ENCODE measurements around the gene MARCHF5. TPM values are rescaled to one million over a fixed set of nuclear protein-coding genes. Genes with fewer than 3 reads are reported as not detected.
A peak's percentile ranks its signal among the peaks of the same experiment; 100 is the strongest.
"Not testable (repeated sequence)": the region's sequence is repeated elsewhere in the genome, so short reads cannot be mapped to it uniquely, and the experiment has no call there.

MARCHF5 gene
- total RNA-seq, 1 experiment from 2014 or later, result 59.1 TPM

GRCh38 chr10:92328993-92329392 is 38.0 kb downstream of the MARCHF5 start (continued):
- TF ChIP-seq TCF7L2 (IDR thresholded peaks at IDR 0.05; ENCODE audit: borderline replicate concordance, extremely low read depth, insufficient read depth, insufficient read length) (no peak), EZH2 (IDR thresholded peaks at IDR 0.05) (no peak)

GRCh38 chr10:92329927-92330326 is 39.0 kb downstream of the MARCHF5 start:
- H3K9me2 ChIP-seq (ENCODE audit: insufficient read depth); H3K36me3 ChIP-seq (ENCODE audit: control insufficient read depth in 1 of 2, insufficient read depth in 2 of 2, low read length in 2 of 2); BruUV-seq (replicated peaks); H2AFZ ChIP-seq (ENCODE audit: low read depth, low read length, poor library complexity, severe bottlenecking); POLR2A ChIA-PET; H3K27me3 ChIP-seq (ENCODE audit: insufficient read depth, low read length); H4K20me1 ChIP-seq (ENCODE audit: insufficient read depth); H3K9me3 ChIP-seq (ENCODE audit: control insufficient read depth in 1 of 2, insufficient read depth in 1 of 2, low read depth in 1 of 2, low read length in 2 of 2); CTCF ChIA-PET: not testable (repeated sequence)
- Histone ChIP-seq H3K4me3 (replicated peaks in 1 of 2; ENCODE audit: low read depth in 1 of 2, low read length in 2 of 2) (peak overlapping the region in 1 of 2 experiments; percentile 32; a peak in 2 of 4 replicates), H3K4me1 (ENCODE audit: control insufficient read depth in 1 of 2, insufficient read depth in 2 of 2, low read length in 2 of 2) (peaks cover 21 to 39% of the 10 kb centered on the region in 2 experiments), H3K9ac (ENCODE audit: low read length) (peak overlapping the region; percentile 34), H3K79me2 (ENCODE audit: insufficient read depth, low read length) (peaks cover 84% of the 10 kb centered on the region), H3K4me2 (ENCODE audit: low read length) (peak overlapping the region; percentile 53), H3K27ac (ENCODE audit: low read depth, low read length) (peak overlapping the region; percentile 42; the same call in 1 of the 2 replicates)
- RAD21 ChIA-PET (ENCODE audit: low non-redundant PET in 1 of 2, low total read pairs in 2 of 2, uncharacterized antibody in 2 of 2, unreplicated experiment in 2 of 2), result interaction anchor here in 1 of 2 experiments (0.6 kb wide), 1 partner anchor 266 kb away, joined by 7 read pairs; no protein-coding TSS in a partner anchor
- intact Hi-C loops (cut with micrococcal nuclease), result loop anchor here (5.0 kb wide), 1 partner anchor 38 kb away; the partner anchor contains the start of genes CPEB3 and MARCHF5
- peak; percentile 72 for DNase-seq (ENCODE audit: low read depth, low spot score)
- TF ChIP-seq FOSL1 (IDR thresholded peaks at IDR 0.05; ENCODE audit: low read depth), result peak; percentile 64
- peak; percentile 66; the same call in 1 of the 2 replicates for TF ChIP-seq CBX3 (IDR thresholded peaks at IDR 0.05; ENCODE audit: low read depth)
- peak; percentile 34; the same call in 1 of the 2 replicates for TF ChIP-seq POLR2AphosphoS5 (IDR thresholded peaks at IDR 0.05; ENCODE audit: low read depth, low read length)
- TF ChIP-seq SP1 (IDR thresholded peaks at IDR 0.05; ENCODE audit: low read depth), result peak; percentile 68
- peak; percentile 2; the same call in 1 of the 2 replicates for TF ChIP-seq RAD21 (IDR thresholded peaks at IDR 0.05; ENCODE audit: low read depth)
- TF ChIP-seq CEBPB (IDR thresholded peaks at IDR 0.05; ENCODE audit: low read depth), result peak; percentile 14; the same call in 1 of the 2 replicates
- ATAC-seq, result peak; percentile 97

- Histone ChIP-seq H3K36me3 (ENCODE audit: control insufficient read depth in 1 of 2, insufficient read depth in 2 of 2, low read length in 2 of 2) (peaks cover 0 to 6% of the 10 kb centered on the region in 2 experiments; a peak in 1 of 4 replicates), H3K4me1 (ENCODE audit: control insufficient read depth in 1 of 2, insufficient read depth in 2 of 2, low read length in 2 of 2) (peaks cover 0 to 9% of the 10 kb centered on the region in 2 experiments; a peak in 1 of 4 replicates), H2AFZ (ENCODE audit: low read depth, low read length, poor library complexity, severe bottlenecking) (no peak overlapping the region), H3K9me3 (ENCODE audit: control insufficient read depth in 1 of 2, insufficient read depth in 1 of 2, low read depth in 1 of 2, low read length in 2 of 2) (no peaks in the 10 kb centered on the region), H3K4me2 (ENCODE audit: low read length) (no peak overlapping the region), H3K4me3 (replicated peaks in 1 of 2; ENCODE audit: low read depth in 1 of 2, low read length in 2 of 2) (no peak overlapping the region), H3K79me2 (ENCODE audit: insufficient read depth, low read length) (peaks cover 12% of the 10 kb centered on the region; the same call in 1 of the 2 replicates), H3K27ac (ENCODE audit: low read depth, low read length) (no peak overlapping the region), H3K9ac (ENCODE audit: low read length) (no peak overlapping the region), H3K9me2 (ENCODE audit: insufficient read depth) (no peaks in the 10 kb centered on the region), H4K20me1 (ENCODE audit: insufficient read depth) (no peaks in the 10 kb centered on the region), H3K27me3 (ENCODE audit: insufficient read depth, low read length) (no peaks in the 10 kb centered on the region)
- BruUV-seq (replicated peaks), result TSS peak; percentile 22
- ChIA-PET CTCF (no interaction called here), RAD21 (ENCODE audit: low non-redundant PET in 1 of 2, low total read pairs in 2 of 2, uncharacterized antibody in 2 of 2, unreplicated experiment in 2 of 2) (no interaction called here), POLR2A (no interaction called here)
- intact Hi-C loops (cut with micrococcal nuclease), result no loop called here
- no peak for ATAC-seq
- no peak for TF ChIP-seq ZBTB33 (IDR thresholded peaks at IDR 0.05; ENCODE audit: extremely low read depth, insufficient replicate concordance, low read length)
- no peak for TF ChIP-seq POLR2A (IDR thresholded peaks at IDR 0.05; ENCODE audit: borderline replicate concordance, extremely low read depth, insufficient read depth, insufficient read length)
- no peak for TF ChIP-seq CEBPB (IDR thresholded peaks at IDR 0.05; ENCODE audit: low read depth)
- TF ChIP-seq SP1 (IDR thresholded peaks at IDR 0.05; ENCODE audit: low read depth), result no peak
- no peak for TF ChIP-seq ELF1 (IDR thresholded peaks at IDR 0.05; ENCODE audit: borderline replicate concordance, low read depth)
- no peak for TF ChIP-seq ZNF274 (IDR thresholded peaks at IDR 0.05; ENCODE audit: low read depth, low read length)
- no peak for TF ChIP-seq ATF3 (IDR thresholded peaks at IDR 0.05)
- no peak for TF ChIP-seq POLR2AphosphoS5 (IDR thresholded peaks at IDR 0.05; ENCODE audit: low read depth, low read length)
- TF ChIP-seq EGR1 (IDR thresholded peaks at IDR 0.05; ENCODE audit: low read depth), result no peak
- no peak for DNase-seq (ENCODE audit: low read depth, low spot score)
These were observed 51.8 kb downstream of the MARCHF5 start for GRCh38 chr10:92342796-92343195.
